Omental fat pad (tissue), 4 donors: ENCODE results near the gene PEMT. TPM values are rescaled to one million over a fixed set of nuclear protein-coding genes. Genes with fewer than 3 reads are reported as not detected.

ENCODE experiments used
- ATAC-seq: fragments of 150-250 bp; one replicate; pipeline ENCODE4 v1.9.1; 2016; ENCODE audit warnings: mild to moderate bottlenecking, moderate library complexity; ENCODE audit not compliant: low FRiP score
- DNase-seq: peaks from one replicate; pipeline ENCODE4 v3.0.0-alpha.2; 2019; ENCODE audit warnings: low spot score
- total RNA-seq, 4 donors: library from RNA; depleted of rRNA; stranded (reverse); fragments of >200 nt; gene quantifications; one replicate each; pipeline ENCODE4 v1.1.0, GENCODE V29; 2016
- TF ChIP-seq, protein P1 (sequence below), 3 donors: fragments of 450-650 bp; IDR thresholded peaks; one replicate each; pipeline ENCODE4 v1.5.1; 2016 to 2017; ENCODE audit warnings: antibody characterized with exemption in 3 of 3, mild to moderate bottlenecking in 3 of 3, moderate library complexity in 2 of 3

Gene PEMT
- total RNA-seq, 4 donors from 2014 or later = 32.2 to 181 (median 57.1) TPM

- TF ChIP-seq, protein P1, sequence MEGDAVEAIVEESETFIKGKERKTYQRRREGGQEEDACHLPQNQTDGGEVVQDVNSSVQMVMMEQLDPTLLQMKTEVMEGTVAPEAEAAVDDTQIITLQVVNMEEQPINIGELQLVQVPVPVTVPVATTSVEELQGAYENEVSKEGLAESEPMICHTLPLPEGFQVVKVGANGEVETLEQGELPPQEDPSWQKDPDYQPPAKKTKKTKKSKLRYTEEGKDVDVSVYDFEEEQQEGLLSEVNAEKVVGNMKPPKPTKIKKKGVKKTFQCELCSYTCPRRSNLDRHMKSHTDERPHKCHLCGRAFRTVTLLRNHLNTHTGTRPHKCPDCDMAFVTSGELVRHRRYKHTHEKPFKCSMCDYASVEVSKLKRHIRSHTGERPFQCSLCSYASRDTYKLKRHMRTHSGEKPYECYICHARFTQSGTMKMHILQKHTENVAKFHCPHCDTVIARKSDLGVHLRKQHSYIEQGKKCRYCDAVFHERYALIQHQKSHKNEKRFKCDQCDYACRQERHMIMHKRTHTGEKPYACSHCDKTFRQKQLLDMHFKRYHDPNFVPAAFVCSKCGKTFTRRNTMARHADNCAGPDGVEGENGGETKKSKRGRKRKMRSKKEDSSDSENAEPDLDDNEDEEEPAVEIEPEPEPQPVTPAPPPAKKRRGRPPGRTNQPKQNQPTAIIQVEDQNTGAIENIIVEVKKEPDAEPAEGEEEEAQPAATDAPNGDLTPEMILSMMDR (IDR thresholded peaks at IDR 0.05) = no peak
- no peak for ATAC-seq
These were observed 45.5 kb downstream of the PEMT start for GRCh38 chr17:17545984-17546383.

GRCh38 chr17:17545031-17545820, 46.3 kb downstream of the PEMT start:
- DNase-seq (no peak), ATAC-seq (no peak)
- TF ChIP-seq, protein P1 (IDR thresholded peaks at IDR 0.05) = no peak

More at GRCh38 chr17:17545984-17546383, 45.5 kb downstream of the PEMT start:
- DNase-seq = no peak

DNA sequence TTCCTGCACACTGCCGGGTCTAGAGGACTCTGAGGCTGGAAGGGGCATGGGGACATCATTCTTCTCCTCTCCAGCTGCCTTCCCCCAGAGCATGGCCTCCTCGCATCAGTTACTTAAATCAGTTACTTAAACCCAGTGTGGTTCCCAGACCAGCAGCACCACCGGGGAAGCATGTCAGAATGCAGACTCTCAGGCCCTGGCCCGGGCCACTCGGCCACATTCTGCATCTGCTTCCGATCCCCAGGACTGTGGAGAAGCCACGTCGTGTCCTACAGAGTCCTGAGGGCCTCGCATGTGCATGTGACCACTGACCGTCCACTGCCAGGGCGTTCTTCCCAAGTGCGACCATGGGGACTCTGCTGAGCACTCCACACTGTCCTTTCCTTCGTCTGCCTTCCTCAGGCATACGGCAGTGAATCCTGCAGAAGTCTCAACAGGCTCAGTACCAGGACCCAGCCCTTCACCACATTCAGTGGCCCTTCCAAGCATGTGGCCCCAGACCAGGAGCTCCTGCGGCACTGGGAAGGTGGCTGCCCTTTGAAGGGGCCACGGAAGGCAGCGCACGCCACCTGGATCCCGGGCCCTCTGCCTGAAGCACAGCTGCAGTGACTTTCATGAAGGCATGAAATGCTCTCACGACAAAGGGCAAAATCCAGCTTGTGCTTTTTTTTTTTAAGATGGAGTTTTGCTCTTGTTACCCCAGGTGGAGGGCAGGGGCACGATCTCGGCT, 48.4 kb downstream of the PEMT start:
- TF ChIP-seq, protein P1 (IDR thresholded peaks at IDR 0.05) = no peak
- ATAC-seq (no peak), DNase-seq (no peak)

DNA sequence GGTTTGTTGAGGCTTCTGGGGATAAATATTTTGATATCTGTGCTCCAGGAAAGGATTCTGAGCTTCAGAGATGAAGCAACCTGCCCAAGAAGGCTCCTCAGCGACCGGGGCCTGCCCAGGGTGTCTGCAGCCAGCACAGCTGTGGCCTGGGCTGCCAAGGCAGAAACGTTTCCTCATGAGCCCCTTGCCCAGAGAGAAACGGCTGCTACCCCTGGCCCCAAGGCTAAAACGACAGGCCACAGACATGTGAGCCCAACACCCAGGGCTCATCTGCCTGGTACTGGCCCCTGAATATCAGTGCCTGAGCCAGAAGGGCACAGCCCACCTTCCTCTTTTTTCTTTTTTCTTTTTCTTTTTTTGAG, 49.9 kb downstream of the PEMT start:
- TF ChIP-seq, protein P1 (IDR thresholded peaks at IDR 0.05) = no peak
- ATAC-seq (no peak), DNase-seq (no peak)

- ATAC-seq = no peak
- no peak for DNase-seq
- TF ChIP-seq, protein P1 (IDR thresholded peaks at IDR 0.05) = no peak
These were observed 50.4 kb downstream of the PEMT start for GRCh38 chr17:17540935-17541639.

- ATAC-seq = no peak
- TF ChIP-seq, protein P1 (IDR thresholded peaks at IDR 0.05) = no peak
- no peak for DNase-seq
These were observed 51.1 kb downstream of the PEMT start for GRCh38 chr17:17540278-17540906.
